Heart left ventricle (tissue), 16 donors: ENCODE results near the gene PAPOLA. TPM values are rescaled to one million over a fixed set of nuclear protein-coding genes. Genes with fewer than 3 reads are reported as not detected.

ENCODE experiments used
- ATAC-seq, 4 donors: fragments of 200-7000 bp; cut with Tn5 transposase; one replicate each; pipeline ENCODE4 v1.9.1; 2020 to 2022; ENCODE audit warnings: moderate library complexity in 4 of 4, mild to moderate bottlenecking in 3 of 4, moderate number of reproducible peaks in 1 of 4
- DNase-seq, 5 donors: peaks; one replicate each; pipeline ENCODE4 v3.0.0-alpha.2; 2020
- H3K27ac ChIP-seq, 12 donors: fragments of 200-600 bp; sonication (generic) in 4 of 12; one replicate each; pipeline versions ENCODE4 v1.5.0 to v1.8.0; 2016 to 2022; ENCODE audit warnings: mild to moderate bottlenecking in 2 of 12
- H3K27me3 ChIP-seq, 9 donors: fragments of 200-600 bp; sonication (generic) in 2 of 9; one replicate each; pipeline versions ENCODE4 v1.5.1 to v1.8.0; 2016 to 2022; ENCODE audit warnings: mild to moderate bottlenecking in 3 of 9
- H3K36me3 ChIP-seq, 9 donors: fragments of 200-600 bp; sonication (generic) in 2 of 9; one replicate each; pipeline versions ENCODE4 v1.5.0 to v1.8.0; 2018 to 2022; ENCODE audit warnings: mild to moderate bottlenecking in 2 of 9
- H3K4me1 ChIP-seq, 12 donors: fragments of 200-600 bp; sonication (generic) in 4 of 12; one replicate each; pipeline versions ENCODE4 v1.5.0 to v1.8.0; 2016 to 2022; ENCODE audit warnings: mild to moderate bottlenecking in 3 of 12
- H3K4me3 ChIP-seq, 12 donors: fragments of 200-600 bp; sonication (generic) in 4 of 12; one replicate each; pipeline versions ENCODE4 v1.5.0 to v1.8.0; 2017 to 2022; ENCODE audit warnings: mild to moderate bottlenecking in 9 of 12, moderate library complexity in 4 of 12
- H3K9me3 ChIP-seq, 12 donors: fragments of 200-600 bp; sonication (generic) in 4 of 12; one replicate each; pipeline versions ENCODE4 v1.5.0 to v1.8.0; 2016 to 2022; ENCODE audit warnings: mild to moderate bottlenecking in 1 of 12
- CTCF ChIP-seq, 12 donors: fragments of 200-600 bp; sonication (generic) in 4 of 12; IDR thresholded peaks; one replicate each; pipeline versions ENCODE4 v1.5.0 to v1.8.0; 2018 to 2022; ENCODE audit warnings: antibody characterized with exemption in 12 of 12, mild to moderate bottlenecking in 5 of 12
- POLR2A ChIP-seq, 2 donors: fragments of 450-650 bp; IDR thresholded peaks; one replicate each; pipeline ENCODE4 v1.6.1; 2017; ENCODE audit warnings: antibody characterized with exemption in 2 of 2, mild to moderate bottlenecking in 2 of 2, moderate library complexity in 2 of 2
- WGBS, 4 donors: extraction: QIAGEN DNeasy Blood & Tissue Kit in 2 of 4; methylation state at CpG; one replicate each; pipeline versions ENCODE4 v1.1.5 to v1.1.7; 2013 to 2018; 5-methylcytosine and 5-hydroxymethylcytosine counted together
- intact Hi-C, 10 donors: fragments of 100-400 bp; cut with DNase I; formaldehyde crosslinking; loops; one replicate each; pipeline versions ENCODE4 v1.11.1 to v1.14.2; 2022
- polyA plus RNA-seq, 2 donors: library from polyadenylated mRNA; stranded (reverse); fragments of 200-250 nt; gene quantifications; one replicate each; pipeline ENCODE4 v1.2.3, GENCODE V29; 2013
- total RNA-seq, 9 donors: library from RNA; depleted of rRNA in 2 of 9; stranded (reverse); fragments of >200 nt in 2 of 9; fragmentation: NEBNext Ultra II Directional in 3 of 9; extraction: Animal tissue kit (Norgen Biotek cat#: 25700) in 3 of 9; gene quantifications; one replicate each; pipeline versions ENCODE4 v1.1.0 to v1.2.4, GENCODE V29; 2016 to 2023
- donor health status: ischemic (EF 13 %, LVEDD 7.1; RV severe dilation, severe dysfunction).
- donor health status: healthy with polysubstance abuse.
- donor health status: DM: no; HTN: yes; CAD: no.
- donor health status: DM: no; HTN: no; CAD: no.
- donor health status: ischemic (EF 25% LVEDD 6.9; RV normal size, moderate dysfunction).
- donor health status: ischemic (EF 25% LVEDD 5.7; RV mildly dilated, moderate dysfunction).
- donor health status: healthy.
- donor health status: DM: yes; HTN: yes; CAD: no.
- donor health status: ischemic (EF 35%, LVEDD 5.7; RV mildly dilated, moderate dysfunction).
- donor health status: nonischemic (EF 11% LVEDD 7.7; RV severe dilation, severe dysfunction).
- donor health status: DM: yes; HTN: yes; CAD: no.
- donor health status: PGD.
- donor health status: ischemic (EF 29% LVEDD 5.4; RV normal size, mild dysfunction).
- donor health status: nonischemic (EF 23%, LVEDD 6.1; RV moderate dilation, normal function).

Gene PAPOLA
- total and polyA plus RNA-seq, 11 donors, result 72.0 to 147 (median 115) TPM

GRCh38 chr14:96584199-96584906 is 82.2 kb downstream of the PAPOLA start:
- no peaks in the 10 kb centered on the region for H3K36me3 ChIP-seq
- no peaks in the 10 kb centered on the region for H3K9me3 ChIP-seq
- intact Hi-C loops, result no loop called here
- DNase-seq, result no peak
- H3K27me3 ChIP-seq, result peaks cover 0 to 42% (median 0%) of the 10 kb centered on the region in 9 donors
- H3K4me3 ChIP-seq, result no peak overlapping the region
- H3K27ac ChIP-seq, result no peak overlapping the region
- peak; percentile 43 to 78 (median 63) for ATAC-seq
- H3K4me1 ChIP-seq, result peaks cover 0 to 8% (median 0%) of the 10 kb centered on the region in 12 donors
- 24 to 36% (median 26%) methylated on average over 6 to 15 of the region's 15 CpGs for WGBS, 4 donors
- peak in 7 of 12 donors; percentile 13 to 40 (median 26) for TF ChIP-seq CTCF (IDR thresholded peaks at IDR 0.05)
- TF ChIP-seq POLR2A (IDR thresholded peaks at IDR 0.05), result no peak

- intact Hi-C loops, result loop anchor here in 2 of 10 donors (5.0 kb wide), 1 partner anchor 157 kb away; no protein-coding TSS in a partner anchor
- 77 to 86% (median 81%) methylated on average over 20 of the region's 20 CpGs for WGBS, 4 donors
- DNase-seq (no peak), ATAC-seq (no peak)
- no peaks in the 10 kb centered on the region for H3K9me3 ChIP-seq
- TF ChIP-seq POLR2A (IDR thresholded peaks at IDR 0.05) (no peak), CTCF (IDR thresholded peaks at IDR 0.05) (no peak)
- no peak overlapping the region for H3K27ac ChIP-seq
- no peak overlapping the region for H3K4me3 ChIP-seq
- H3K36me3 ChIP-seq, result no peaks in the 10 kb centered on the region
- peaks cover 0 to 42% (median 0%) of the 10 kb centered on the region in 9 donors for H3K27me3 ChIP-seq
- H3K4me1 ChIP-seq, result peaks cover 0 to 12% (median 0%) of the 10 kb centered on the region in 12 donors
Observed at GRCh38 chr14:96584907-96585671, 82.9 kb downstream of the PAPOLA start.

- Histone ChIP-seq H3K4me1 (peaks cover 0 to 12% (median 0%) of the 10 kb centered on the region in 12 donors), H3K27me3 (peaks cover 0 to 42% (median 0%) of the 10 kb centered on the region in 9 donors), H3K4me3 (no peak overlapping the region), H3K36me3 (no peaks in the 10 kb centered on the region), H3K9me3 (no peaks in the 10 kb centered on the region), H3K27ac (no peak overlapping the region)
- intact Hi-C loops, result loop anchor here in 2 of 10 donors (5.0 kb wide), 1 partner anchor 157 kb away; no protein-coding TSS in a partner anchor
- WGBS, 4 donors, result 81 to 90% (median 86%) methylated on average over 3 of the region's 3 CpGs
- ATAC-seq, result no peak
- no peak for DNase-seq
- no peak for TF ChIP-seq CTCF (IDR thresholded peaks at IDR 0.05)
- TF ChIP-seq POLR2A (IDR thresholded peaks at IDR 0.05), result no peak
Observed at GRCh38 chr14:96585672-96586013, 83.5 kb downstream of the PAPOLA start.

GRCh38 chr14:96586056-96586455 is 83.9 kb downstream of the PAPOLA start:
- intact Hi-C loops, result loop anchor here in 2 of 10 donors (5.0 kb wide), 1 partner anchor 156 kb away; no protein-coding TSS in a partner anchor
- peaks cover 0 to 42% (median 0%) of the 10 kb centered on the region in 9 donors for H3K27me3 ChIP-seq
- no peak overlapping the region for H3K4me3 ChIP-seq
- no peak for DNase-seq
- H3K27ac ChIP-seq, result no peak overlapping the region
- TF ChIP-seq CTCF (IDR thresholded peaks at IDR 0.05) (no peak), POLR2A (IDR thresholded peaks at IDR 0.05) (no peak)
- no peaks in the 10 kb centered on the region for H3K36me3 ChIP-seq
- WGBS, 4 donors, result 71 to 80% (median 76%) methylated on average over 11 of the region's 11 CpGs
- ATAC-seq, result no peak
- no peaks in the 10 kb centered on the region for H3K9me3 ChIP-seq
- H3K4me1 ChIP-seq, result peaks cover 0 to 12% (median 0%) of the 10 kb centered on the region in 12 donors
